Endothelial cell of umbilical vein (primary cell): ENCODE measurements around the gene RPL35. TPM values are rescaled to one million over a fixed set of nuclear protein-coding genes. Genes with fewer than 3 reads are reported as not detected.
"Not testable (repeated sequence)": the region's sequence is repeated elsewhere in the genome, so short reads cannot be mapped to it uniquely, and the experiment has no call there.

Experiments
- BruUV-seq: library from RNA; stranded (reverse); fragments of 400-500 nt; replicated peaks from 2 replicates; lab custom pipeline; 2021; lab: Mats Ljungman, UMichigan
- CTCF ChIA-PET: fragments of 300-600, 350-600 bp; sonication (Branson Sonifier 250); formaldehyde crosslinking; loops from one replicate; lab custom pipeline; 2021; ENCODE audit warnings: antibody characterized with exemption, inconsistent platforms; lab: Charles Lee
- POLR2A ChIA-PET: fragments of 300-600, 350-600 bp; sonication (Branson Sonifier 250); formaldehyde crosslinking; loops from one replicate; lab custom pipeline; 2021; ENCODE audit warnings: antibody characterized with exemption, inconsistent platforms; lab: Charles Lee
- DNase-seq: peaks from one replicate; pipeline ENCODE4 v3.0.0-alpha.2; 2011; ENCODE audit warnings: low read depth, low spot score
- FAIRE-seq: peaks from 2 replicates; lab custom pipeline; 2011; peaks lifted over from hg19 to GRCh38; lab: Jason Lieb, UNC
- H2AFZ ChIP-seq: 2 replicates; pipeline ENCODE4 v1.6.0; 2012; ENCODE audit warnings: low read depth, low read length, control low read depth, inconsistent platforms
- H3K27ac ChIP-seq: 2 replicates; pipeline ENCODE4 v1.5.1; 2011; ENCODE audit warnings: low read depth, mild to moderate bottlenecking, control low read depth, low read length, moderate library complexity; ENCODE audit not compliant: insufficient read depth
- H3K27me3 ChIP-seq, 2 experiments: 2 replicates each; pipeline versions ENCODE4 v1.6.0 to v1.6.1; 2011; ENCODE audit warnings: low read length in 2 of 2, mixed read lengths in 1 of 2; ENCODE audit not compliant: control insufficient read depth in 2 of 2, insufficient read depth in 2 of 2
- H3K36me3 ChIP-seq, 2 experiments: 2 replicates in 1 of 2; 3 replicates in 1 of 2; pipeline ENCODE4 v1.5.1; 2011; ENCODE audit warnings: low read length in 2 of 2, mild to moderate bottlenecking in 1 of 2, moderate library complexity in 1 of 2; ENCODE audit not compliant: control insufficient read depth in 2 of 2, insufficient read depth in 2 of 2; ENCODE audit errors: extremely low read depth in 1 of 2
- H3K4me1 ChIP-seq: 3 replicates; pipeline ENCODE4 v1.5.1; 2011; ENCODE audit warnings: mild to moderate bottlenecking, low read length; ENCODE audit not compliant: control insufficient read depth, insufficient read depth; ENCODE audit errors: extremely low read depth
- H3K4me2 ChIP-seq: 2 replicates; pipeline ENCODE4 v1.6.1; 2011; ENCODE audit warnings: low read length, control low read depth, mixed read lengths; ENCODE audit not compliant: insufficient read depth
- H3K4me3 ChIP-seq, 3 experiments: fragments of 200-600 bp in 1 of 3; sonication (generic), shearing (Covaris generic) in 1 of 3; replicated peaks in 1 of 3; 2 replicates each; pipeline ENCODE4 v1.5.1; 2011 to 2016; ENCODE audit warnings: control low read depth in 3 of 3, low read length in 3 of 3, mild to moderate bottlenecking in 2 of 3, inconsistent platforms in 1 of 3, low read depth in 1 of 3, moderate library complexity in 1 of 3; ENCODE audit not compliant: insufficient read depth in 1 of 3
- H3K79me2 ChIP-seq: 2 replicates; pipeline ENCODE4 v1.6.0; 2012; ENCODE audit warnings: low read length, inconsistent platforms; ENCODE audit not compliant: control insufficient read depth, insufficient read depth
- H3K9ac ChIP-seq: replicated peaks from 2 replicates; pipeline ENCODE3; 2011; ENCODE audit warnings: low read length, control low read depth; ENCODE audit not compliant: insufficient read depth; ENCODE audit errors: extremely low read depth
- H3K9me1 ChIP-seq: replicated peaks from 3 replicates; pipeline ENCODE4 v1.6.0; 2011; ENCODE audit warnings: mild to moderate bottlenecking, low read length; ENCODE audit not compliant: control insufficient read depth, insufficient read depth; ENCODE audit errors: extremely low read depth
- H3K9me3 ChIP-seq: replicated peaks from 2 replicates; pipeline ENCODE4 v1.5.1; 2012; ENCODE audit warnings: low read length, inconsistent platforms; ENCODE audit not compliant: control insufficient read depth, insufficient read depth
- H4K20me1 ChIP-seq: replicated peaks from 2 replicates; pipeline ENCODE3; 2011; ENCODE audit warnings: mild to moderate bottlenecking, low read length; ENCODE audit not compliant: control insufficient read depth, insufficient read depth; ENCODE audit errors: extremely low read depth
- dilution Hi-C: fragments of 300-500 bp; cut with MboI; formaldehyde crosslinking; loops from one replicate; pipeline ENCODE4 v1.15.0; 2019; ENCODE audit warnings: low sequenced_read_pairs; ENCODE audit not compliant: extremely low pct_ligation_motif_present
- intact Hi-C: fragments of 100-400 bp; cut with micrococcal nuclease; formaldehyde crosslinking; loops from one replicate; pipeline ENCODE4 v1.10.0; 2022
- polyA plus RNA-seq, 4 experiments: library from polyadenylated mRNA; depleted of rRNA in 3 of 4; stranded (reverse) in 3 of 4; unstranded in 1 of 4; fragments of >200 nt; gene quantifications; 2 replicates each; pipeline versions ENCODE4 v1.2.1 to v1.2.3, GENCODE V29; 2011 to 2012; ENCODE audit warnings: missing spikeins in 1 of 4
- total RNA-seq: library from RNA; stranded (reverse); gene quantifications from 2 replicates; pipeline ENCODE4 v1.2.3, GENCODE V29; 2021

Gene RPL35
- total and polyA plus RNA-seq, 2 donors (not counting 3 experiments of a cell fraction or from before 2014, with no cell fraction given) = 1,230 to 2,206 TPM

DNA sequence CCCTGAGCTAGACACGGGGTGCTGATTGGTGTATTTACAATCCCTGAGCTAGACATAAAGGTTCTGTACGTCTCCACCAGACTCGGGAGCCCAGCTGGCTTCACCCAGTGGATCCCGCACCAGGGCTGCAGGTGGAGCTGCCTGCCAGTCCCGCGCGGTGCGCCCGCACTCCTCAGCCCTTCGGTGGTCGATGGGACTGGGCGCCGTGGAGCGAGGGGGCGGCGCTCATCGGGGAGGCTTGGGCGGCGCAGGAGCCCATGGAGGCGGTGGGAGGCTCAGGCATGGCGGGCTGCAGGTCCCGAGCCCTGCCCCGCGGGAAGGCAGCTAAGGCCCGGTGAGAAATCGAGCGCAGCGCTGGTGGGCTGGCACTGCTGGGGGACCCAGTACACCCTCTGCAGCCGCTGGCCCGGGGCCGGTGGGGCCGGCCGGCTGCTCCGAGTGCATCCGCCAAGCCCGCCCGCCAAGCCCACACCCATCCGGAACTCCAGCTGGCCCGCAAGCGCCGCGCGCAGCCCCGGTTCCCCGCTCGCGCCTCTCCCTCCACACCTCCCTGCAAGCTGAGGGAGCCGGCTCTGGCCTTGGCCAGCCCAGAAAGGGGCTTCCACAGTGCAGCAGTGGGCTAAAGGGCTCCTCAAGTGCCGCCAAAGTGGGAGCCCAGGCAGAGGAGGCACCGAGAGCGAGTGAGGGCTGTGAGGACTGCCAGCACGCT lies 23.0 kb downstream of the RPL35 start:
- H3K27me3 ChIP-seq, H3K9me3 ChIP-seq, POLR2A ChIA-PET, intact Hi-C loops, BruUV-seq, H3K4me3 ChIP-seq, H3K4me2 ChIP-seq, H2AFZ ChIP-seq, FAIRE-seq, H3K4me1 ChIP-seq, H3K9ac ChIP-seq, DNase-seq, H3K9me1 ChIP-seq, dilution Hi-C loops, H3K79me2 ChIP-seq, H3K27ac ChIP-seq, H4K20me1 ChIP-seq, H3K36me3 ChIP-seq: not testable (repeated sequence)
- CTCF ChIA-PET = interaction anchor here (0.9 to 11.5 kb wide), 6 partner anchors 10 to 222 kb away, joined by 3 to 173 read pairs (median 4); partner anchors contain the start of genes NR6A1, OLFML2A and WDR38

DNA sequence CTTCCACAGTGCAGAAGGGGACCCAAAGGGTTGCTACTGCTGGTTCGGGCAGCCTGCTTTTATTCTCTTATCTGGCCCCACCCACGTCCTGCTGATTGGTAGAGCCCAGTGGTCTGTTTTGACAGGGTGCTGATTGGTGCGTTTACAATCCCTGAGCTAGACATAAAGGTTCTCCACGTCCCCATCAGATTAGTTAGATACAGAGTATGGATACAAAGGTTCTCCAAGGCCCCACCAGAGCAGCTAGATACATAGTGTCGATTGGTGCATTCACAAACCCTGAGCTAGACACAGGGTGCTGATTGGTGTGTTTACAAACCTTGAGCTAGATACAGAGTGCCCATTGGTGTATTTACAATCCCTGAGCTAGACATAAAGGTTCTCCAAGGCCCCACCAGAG lies 23.6 kb downstream of the RPL35 start:
- H3K4me1 ChIP-seq, intact Hi-C loops, H3K36me3 ChIP-seq, BruUV-seq, FAIRE-seq, H3K79me2 ChIP-seq, H3K4me2 ChIP-seq, H3K9me3 ChIP-seq, dilution Hi-C loops, DNase-seq, H3K9ac ChIP-seq, H2AFZ ChIP-seq, H3K9me1 ChIP-seq, H4K20me1 ChIP-seq, H3K27me3 ChIP-seq, H3K27ac ChIP-seq, H3K4me3 ChIP-seq: not testable (repeated sequence)
- POLR2A ChIA-PET = interaction anchor here (0.6 kb wide), 1 partner anchor 16 kb away, joined by 3 read pairs; no protein-coding TSS in a partner anchor
- CTCF ChIA-PET = interaction anchor here (0.9 to 11.5 kb wide), 4 partner anchors 10 to 221 kb away, joined by 3 to 173 read pairs (median 72); partner anchors contain the start of genes NR6A1, OLFML2A and WDR38
